Measurements from ENCODE around the gene TCEA3.
"Not testable (repeated sequence)": the region's sequence is repeated elsewhere in the genome, so short reads cannot be mapped to it uniquely, and the experiment has no call there.

The TCEA3 gene

GRCh38 chr1:23376890-23377811 lies 47.4 kb downstream of the TCEA3 start:
- no peak overlapping the region for H2AFZ ChIP-seq (ENCODE audit: low read length)
- no peaks in the 10 kb centered on the region for H3K79me2 ChIP-seq (ENCODE audit: low read length)
- no peaks in the 10 kb centered on the region for H3K4me1 ChIP-seq (ENCODE audit: low read length)
- H3K36me3 ChIP-seq (replicated peaks; ENCODE audit: insufficient read depth, low read length), result no peaks in the 10 kb centered on the region
- H3K9me2 ChIP-seq (replicated peaks; ENCODE audit: insufficient read depth, low read length), result no peaks in the 10 kb centered on the region
- TF ChIP-seq EZH2phosphoT487 (IDR thresholded peaks at IDR 0.05; ENCODE audit: low read length), result no peak
- H3K4me2 ChIP-seq (ENCODE audit: low read depth, low read length), result no peak overlapping the region
- no peak overlapping the region for H3K27ac ChIP-seq (ENCODE audit: low read length)
- no peaks in the 10 kb centered on the region for H3K27me3 ChIP-seq (replicated peaks; ENCODE audit: insufficient read depth, low read length)
- no peaks in the 10 kb centered on the region for H4K20me1 ChIP-seq (ENCODE audit: insufficient read depth, low read length)
- no peaks in the 10 kb centered on the region for H3F3A ChIP-seq (ENCODE audit: insufficient read depth, low read length)
- no peak overlapping the region for H3K4me3 ChIP-seq (ENCODE audit: low read length)
- no peak for DNase-seq
- H3K9me3 ChIP-seq (replicated peaks; ENCODE audit: insufficient read depth, low read length), result no peaks in the 10 kb centered on the region
- H3K9ac ChIP-seq (ENCODE audit: low read length), result no peak overlapping the region

GRCh38 chr1:23374079-23374735 lies 50.3 kb downstream of the TCEA3 start:
- H3K4me1 ChIP-seq (ENCODE audit: low read length); H3K27me3 ChIP-seq (replicated peaks; ENCODE audit: insufficient read depth, low read length); H4K20me1 ChIP-seq (ENCODE audit: insufficient read depth, low read length); H3K79me2 ChIP-seq (ENCODE audit: low read length); H3K9me2 ChIP-seq (replicated peaks; ENCODE audit: insufficient read depth, low read length); H3K4me2 ChIP-seq (ENCODE audit: low read depth, low read length); H2AFZ ChIP-seq (ENCODE audit: low read length); H3F3A ChIP-seq (ENCODE audit: insufficient read depth, low read length); H3K9me3 ChIP-seq (replicated peaks; ENCODE audit: insufficient read depth, low read length); H3K27ac ChIP-seq (ENCODE audit: low read length); DNase-seq; H3K9ac ChIP-seq (ENCODE audit: low read length); H3K4me3 ChIP-seq (ENCODE audit: low read length); H3K36me3 ChIP-seq (replicated peaks; ENCODE audit: insufficient read depth, low read length): not testable (repeated sequence)

- Histone ChIP-seq H3K9me3 (replicated peaks; ENCODE audit: insufficient read depth, low read length) (no peaks in the 10 kb centered on the region), H3K79me2 (ENCODE audit: low read length) (0 out of 2 replicates have a peak, but pooled peaks cover 5% of the 10 kb centered on the region), H3K9me2 (replicated peaks; ENCODE audit: insufficient read depth, low read length) (no peaks in the 10 kb centered on the region), H3K27me3 (replicated peaks; ENCODE audit: insufficient read depth, low read length) (no peaks in the 10 kb centered on the region), H3K27ac (ENCODE audit: low read length) (no peak overlapping the region), H4K20me1 (ENCODE audit: insufficient read depth, low read length) (no peaks in the 10 kb centered on the region), H3K9ac (ENCODE audit: low read length) (no peak overlapping the region), H3K4me3 (ENCODE audit: low read length) (no peak overlapping the region), H3K36me3 (replicated peaks; ENCODE audit: insufficient read depth, low read length) (no peaks in the 10 kb centered on the region), H3F3A (ENCODE audit: insufficient read depth, low read length) (no peaks in the 10 kb centered on the region), H3K4me1 (ENCODE audit: low read length) (no peaks in the 10 kb centered on the region), H2AFZ (ENCODE audit: low read length) (no peak overlapping the region), H3K4me2 (ENCODE audit: low read depth, low read length) (no peak overlapping the region)
- DNase-seq, result no peak
- TF ChIP-seq EZH2 (optimal IDR thresholded peaks at IDR 0.05; ENCODE audit: low read depth, low read length) (no peak), CTCF (IDR thresholded peaks at IDR 0.05; ENCODE audit: low read length) (no peak), EZH2phosphoT487 (IDR thresholded peaks at IDR 0.05; ENCODE audit: low read length) (no peak)
Measured at GRCh38 chr1:23371987-23372880, 52.3 kb downstream of the TCEA3 start.
